Mesenchymal stem cell (in vitro differentiated cells and primary cell): ENCODE measurements around the gene KLHL14.

Experiments used
- DNase-seq: peaks from one replicate; pipeline ENCODE4 v3.0.0-alpha.2; 2013
- H2AFZ ChIP-seq: one replicate; pipeline ENCODE4 v1.6.1; 2013; ENCODE audit warnings: low read depth, mild to moderate bottlenecking, control low read depth, inconsistent platforms, low read length, moderate library complexity
- H2AK5ac ChIP-seq: 2 replicates; pipeline ENCODE4 v1.6.1; 2013; ENCODE audit warnings: low read length, moderate library complexity, mild to moderate bottlenecking, inconsistent platforms; ENCODE audit not compliant: severe bottlenecking
- H2BK120ac ChIP-seq: one replicate; pipeline ENCODE4 v1.6.1; 2013; ENCODE audit warnings: low read depth, mild to moderate bottlenecking, inconsistent platforms, low read length, moderate library complexity
- H2BK12ac ChIP-seq, 2 experiments: one replicate each; pipeline ENCODE4 v1.6.1; 2013; ENCODE audit warnings: inconsistent platforms in 2 of 2, low read length in 2 of 2, mild to moderate bottlenecking in 2 of 2, moderate library complexity in 2 of 2, control low read depth in 1 of 2
- H2BK15ac ChIP-seq: one replicate; pipeline ENCODE4 v1.6.1; 2013; ENCODE audit warnings: mild to moderate bottlenecking, low read depth, inconsistent platforms; ENCODE audit not compliant: poor library complexity, severe bottlenecking
- H2BK5ac ChIP-seq: 2 replicates; pipeline ENCODE4 v1.6.1; 2013; ENCODE audit warnings: low read depth, mild to moderate bottlenecking, low read length, control low read depth, inconsistent platforms; ENCODE audit not compliant: poor library complexity, severe bottlenecking
- H3K14ac ChIP-seq, 2 experiments: one replicate each; pipeline ENCODE4 v1.6.1; 2013; ENCODE audit warnings: inconsistent platforms in 2 of 2, low read length in 2 of 2, control low read depth in 1 of 2, mild to moderate bottlenecking in 1 of 2, moderate library complexity in 1 of 2
- H3K18ac ChIP-seq, 2 experiments: one replicate each; pipeline ENCODE4 v1.6.1; 2013; ENCODE audit warnings: inconsistent platforms in 2 of 2, low read length in 2 of 2, control low read depth in 1 of 2, low read depth in 1 of 2, mild to moderate bottlenecking in 1 of 2
- H3K23ac ChIP-seq, 2 experiments: one replicate each; pipeline ENCODE4 v1.6.1; 2013; ENCODE audit warnings: inconsistent platforms in 2 of 2, low read length in 2 of 2, mild to moderate bottlenecking in 2 of 2, moderate library complexity in 2 of 2, control low read depth in 1 of 2
- H3K27ac ChIP-seq: 2 replicates; pipeline ENCODE4 v1.5.1; 2013; ENCODE audit warnings: mild to moderate bottlenecking, moderate library complexity, low read length, control low read depth, inconsistent platforms; ENCODE audit not compliant: poor library complexity, severe bottlenecking
- H3K27me3 ChIP-seq, 2 experiments: 2 replicates each; pipeline versions ENCODE4 v1.6.1 to v1.7.0; 2013; ENCODE audit warnings: low read length in 2 of 2, mild to moderate bottlenecking in 2 of 2, moderate library complexity in 2 of 2, control low read depth in 1 of 2, inconsistent platforms in 1 of 2; ENCODE audit not compliant: control insufficient read depth in 1 of 2, insufficient read depth in 1 of 2
- H3K36me3 ChIP-seq, 2 experiments: 2 replicates each; pipeline versions ENCODE4 v1.6.1 to v1.7.0; 2013; ENCODE audit warnings: low read length in 2 of 2, control low read depth in 1 of 2, inconsistent platforms in 1 of 2, low read depth in 1 of 2, mild to moderate bottlenecking in 1 of 2; ENCODE audit not compliant: insufficient read depth in 2 of 2, control insufficient read depth in 1 of 2
- H3K4ac ChIP-seq, 2 experiments: one replicate each; pipeline ENCODE4 v1.6.1; 2013; ENCODE audit warnings: inconsistent platforms in 2 of 2, low read length in 2 of 2, mild to moderate bottlenecking in 2 of 2, moderate library complexity in 2 of 2, control low read depth in 1 of 2, low read depth in 1 of 2
- H3K4me1 ChIP-seq: 2 replicates; pipeline ENCODE4 v1.6.1; 2013; ENCODE audit warnings: low read depth, low read length, control low read depth; ENCODE audit not compliant: control insufficient read depth, insufficient read depth
- H3K4me2 ChIP-seq: 2 replicates; pipeline ENCODE4 v1.6.1; 2013; ENCODE audit warnings: low read length, mild to moderate bottlenecking, inconsistent platforms; ENCODE audit not compliant: poor library complexity, severe bottlenecking
- H3K4me3 ChIP-seq, 2 experiments: 2 replicates each; pipeline versions ENCODE4 v1.5.1 to v1.7.0; 2013; ENCODE audit warnings: low read length in 2 of 2, mild to moderate bottlenecking in 2 of 2, control low read depth in 1 of 2, low read depth in 1 of 2; ENCODE audit not compliant: insufficient read depth in 1 of 2
- H3K79me1 ChIP-seq: replicated peaks from 2 replicates; pipeline ENCODE4 v1.6.1; 2013; ENCODE audit warnings: mild to moderate bottlenecking, control low read depth, low read length, inconsistent platforms; ENCODE audit not compliant: poor library complexity, severe bottlenecking
- H3K9ac ChIP-seq: 2 replicates; pipeline ENCODE4 v1.7.0; 2013; ENCODE audit warnings: mild to moderate bottlenecking, low read length, moderate library complexity
- H3K9me3 ChIP-seq: 2 replicates; pipeline ENCODE4 v1.7.0; 2013; ENCODE audit warnings: mild to moderate bottlenecking, low read length; ENCODE audit not compliant: control insufficient read depth
- H4K8ac ChIP-seq: one replicate; pipeline ENCODE4 v1.6.1; 2013; ENCODE audit warnings: inconsistent platforms, mild to moderate bottlenecking, low read length, moderate library complexity
- H4K91ac ChIP-seq: one replicate; pipeline ENCODE4 v1.6.1; 2013; ENCODE audit warnings: mild to moderate bottlenecking, low read length, inconsistent platforms
- WGBS: methylation state at CpG from one replicate; pipeline ENCODE4 v1.1.7; 2013; ENCODE audit warnings: mixed read lengths; 5-methylcytosine and 5-hydroxymethylcytosine counted together

Gene KLHL14

DNA sequence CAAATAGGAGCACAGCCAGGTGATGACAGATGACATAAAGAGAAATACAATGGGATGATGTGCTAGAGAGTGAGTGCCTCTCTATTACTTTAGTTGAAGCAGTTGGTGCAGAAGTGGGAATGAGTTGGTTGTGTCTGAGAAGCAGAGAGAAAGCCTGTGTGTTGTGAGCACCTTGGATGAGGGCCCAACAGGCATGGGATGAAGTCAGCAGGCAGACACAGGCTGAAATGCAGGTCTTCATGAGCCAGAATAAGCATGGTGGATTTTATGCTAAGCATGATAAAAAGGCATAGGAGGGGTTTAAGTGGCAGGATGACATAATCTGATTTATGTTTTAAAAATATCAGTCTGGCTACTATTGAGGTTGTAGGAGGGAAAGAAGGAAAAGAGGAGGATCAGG lies 71.5 kb downstream of the KLHL14 start:
- Histone ChIP-seq H4K8ac (no peak overlapping the region), H3K27ac (no peak overlapping the region)

DNA sequence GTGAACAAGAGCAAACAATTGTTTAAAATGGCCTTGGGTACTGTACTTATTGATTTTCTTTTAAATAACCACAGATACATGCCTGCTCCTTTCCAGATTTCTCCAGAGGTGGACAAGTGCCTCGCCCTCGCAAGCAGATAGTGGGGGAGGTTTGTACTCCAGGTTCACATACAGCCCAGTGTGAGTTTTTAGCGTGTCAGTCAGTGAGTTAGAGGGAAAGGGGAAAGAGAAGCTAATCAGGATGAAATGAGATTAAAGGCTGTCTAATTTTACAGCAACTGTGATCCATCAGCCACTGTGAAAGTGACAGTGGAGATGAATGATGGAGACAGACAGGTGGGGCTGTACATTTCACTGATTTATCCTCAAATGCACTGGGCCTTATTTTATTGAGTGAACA lies 74.7 kb downstream of the KLHL14 start:
- Histone ChIP-seq H2BK5ac (no peak overlapping the region), H2BK120ac (no peak overlapping the region), H4K8ac (no peak overlapping the region), H3K79me1 (no peaks in the 10 kb centered on the region), H3K4me1 (no peaks in the 10 kb centered on the region), H3K23ac (no peak overlapping the region), H2AFZ (no peak overlapping the region), H3K36me3 (no peaks in the 10 kb centered on the region), H3K4me2 (no peak overlapping the region), H3K27ac (no peak overlapping the region), H3K4ac (no peak overlapping the region), H3K4me3 (no peak overlapping the region), H3K9me3 (no peaks in the 10 kb centered on the region), H2AK5ac (no peak overlapping the region), H3K18ac (no peak overlapping the region), H4K91ac (no peak overlapping the region), H3K27me3 (no peaks in the 10 kb centered on the region), H2BK12ac (no peak overlapping the region), H3K9ac (no peak overlapping the region), H2BK15ac (no peak overlapping the region), H3K14ac (no peak overlapping the region)
- DNase-seq, result no peak
- 91% methylated on average over 3 of the region's 3 CpGs for WGBS

More for the DNA sequence above, 71.5 kb downstream of the KLHL14 start:
- no peak overlapping the region for H3K9ac ChIP-seq
- no peak overlapping the region for H2AK5ac ChIP-seq
- no peaks in the 10 kb centered on the region for H3K4me1 ChIP-seq
- H2BK12ac ChIP-seq, result no peak overlapping the region
- no peak overlapping the region for H3K14ac ChIP-seq
- H3K79me1 ChIP-seq, result no peaks in the 10 kb centered on the region
- no peaks in the 10 kb centered on the region for H3K9me3 ChIP-seq
- H3K18ac ChIP-seq, result no peak overlapping the region
- no peak overlapping the region for H2BK120ac ChIP-seq
- H3K4ac ChIP-seq, result no peak overlapping the region
- H3K27me3 ChIP-seq, result no peaks in the 10 kb centered on the region
- H3K4me2 ChIP-seq, result no peak overlapping the region
- H3K4me3 ChIP-seq, result no peak overlapping the region
- H3K23ac ChIP-seq, result no peak overlapping the region
- no peak overlapping the region for H4K91ac ChIP-seq
- H2BK5ac ChIP-seq, result no peak overlapping the region
- no peak overlapping the region for H2BK15ac ChIP-seq
- no peaks in the 10 kb centered on the region for H3K36me3 ChIP-seq
- DNase-seq, result no peak
- H2AFZ ChIP-seq, result no peak overlapping the region

DNA sequence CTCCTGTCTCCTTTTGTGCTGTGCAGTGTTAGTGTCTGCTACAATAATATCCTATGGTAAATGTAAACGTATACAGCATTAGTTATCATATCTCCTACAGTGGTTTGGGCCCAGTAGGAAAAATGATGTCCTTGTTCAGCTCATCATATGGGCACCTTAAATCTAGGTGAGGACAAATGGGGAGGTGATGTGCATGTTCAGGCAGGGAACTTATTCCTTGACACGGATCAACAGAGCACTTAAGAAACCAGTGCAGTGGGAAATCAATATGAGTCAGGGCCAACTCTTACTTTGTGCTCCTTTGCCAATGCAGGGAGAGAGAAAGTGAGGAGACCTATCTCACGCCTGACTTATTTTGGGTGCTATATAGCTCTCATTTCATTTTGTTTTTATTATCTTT lies 76.4 kb downstream of the KLHL14 start:
- no peak overlapping the region for H3K18ac ChIP-seq
- no peak overlapping the region for H3K4me3 ChIP-seq
- H3K27ac ChIP-seq, result no peak overlapping the region
- H3K4ac ChIP-seq, result no peak overlapping the region
- H2AK5ac ChIP-seq, result no peak overlapping the region
- no peaks in the 10 kb centered on the region for H3K9me3 ChIP-seq
- H2AFZ ChIP-seq, result no peak overlapping the region
- no peak overlapping the region for H2BK5ac ChIP-seq
- no peak overlapping the region for H2BK12ac ChIP-seq
- no peak overlapping the region for H2BK120ac ChIP-seq
- no peaks in the 10 kb centered on the region for H3K79me1 ChIP-seq
- no peak overlapping the region for H3K4me2 ChIP-seq
- H3K27me3 ChIP-seq, result no peaks in the 10 kb centered on the region
- DNase-seq, result no peak
- H4K8ac ChIP-seq, result no peak overlapping the region
- H3K9ac ChIP-seq, result no peak overlapping the region
- H3K23ac ChIP-seq, result no peak overlapping the region
- no peak overlapping the region for H2BK15ac ChIP-seq
- H4K91ac ChIP-seq, result no peak overlapping the region
- H3K14ac ChIP-seq, result no peak overlapping the region
- 90% methylated on average over 1 of the region's 3 CpGs for WGBS
- H3K4me1 ChIP-seq, result no peaks in the 10 kb centered on the region
- no peaks in the 10 kb centered on the region for H3K36me3 ChIP-seq

DNA sequence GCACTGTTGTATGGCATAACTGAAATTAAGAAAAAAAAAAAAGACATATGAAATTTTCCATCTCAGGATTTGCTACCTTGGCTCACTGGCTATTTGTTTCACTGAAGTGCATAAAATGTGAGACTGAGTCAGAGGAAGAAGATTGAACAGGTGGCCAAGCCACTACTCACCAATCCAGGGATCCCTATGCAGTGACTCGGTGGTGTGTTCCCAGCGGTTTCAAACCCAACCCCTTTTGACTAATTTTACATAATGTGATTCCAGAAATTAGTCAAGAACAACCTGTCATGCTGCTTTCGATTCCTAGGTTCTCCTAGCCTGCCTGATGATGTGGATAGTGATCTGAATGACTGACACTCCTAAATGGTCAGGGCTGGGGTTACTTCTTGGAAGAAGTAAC lies 77.3 kb downstream of the KLHL14 start:
- H3K4me1 ChIP-seq, result no peaks in the 10 kb centered on the region
- H2BK15ac ChIP-seq, result no peak overlapping the region
- 91% methylated on average over 3 of the region's 3 CpGs for WGBS

More for the DNA sequence above, 77.3 kb downstream of the KLHL14 start:
- no peak overlapping the region for H2BK5ac ChIP-seq
- H3K79me1 ChIP-seq, result no peaks in the 10 kb centered on the region
- no peak overlapping the region for H3K9ac ChIP-seq
- no peaks in the 10 kb centered on the region for H3K36me3 ChIP-seq
- no peak overlapping the region for H4K8ac ChIP-seq
- H2AFZ ChIP-seq, result no peak overlapping the region
- H3K4me3 ChIP-seq, result no peak overlapping the region
- H3K27ac ChIP-seq, result no peak overlapping the region
- no peak for DNase-seq
- H3K27me3 ChIP-seq, result no peaks in the 10 kb centered on the region
- no peak overlapping the region for H2AK5ac ChIP-seq
- H3K4me2 ChIP-seq, result no peak overlapping the region
- no peaks in the 10 kb centered on the region for H3K9me3 ChIP-seq
- H2BK12ac ChIP-seq, result no peak overlapping the region
- no peak overlapping the region for H3K23ac ChIP-seq
- H3K4ac ChIP-seq, result no peak overlapping the region
- H3K18ac ChIP-seq, result no peak overlapping the region
- no peak overlapping the region for H2BK120ac ChIP-seq
- H3K14ac ChIP-seq, result no peak overlapping the region
- H4K91ac ChIP-seq, result no peak overlapping the region
